GM23248 (cell line): ENCODE data around the gene HAGHL. TPM values are rescaled to one million over a fixed set of nuclear protein-coding genes. Genes with fewer than 3 reads are reported as not detected.
A peak's percentile ranks its signal among the peaks of the same experiment; 100 is the strongest.

Experiments used
- DNase-seq: peaks from one replicate; pipeline ENCODE4 v3.0.0-alpha.2; 2015
- H2AFZ ChIP-seq: fragments of 200-600 bp; sonication (generic); 2 replicates; pipeline ENCODE4 v1.6.1; 2016; ENCODE audit warnings: antibody characterized with exemption
- H3F3A ChIP-seq: fragments of 200-600 bp; sonication (generic); 2 replicates; pipeline ENCODE4 v1.6.1; 2016; ENCODE audit warnings: mild to moderate bottlenecking, antibody characterized with exemption, mixed run types; ENCODE audit not compliant: insufficient read depth
- H3K27ac ChIP-seq: fragments of 200-600 bp; sonication (generic); 2 replicates; pipeline ENCODE4 v1.5.1; 2016; ENCODE audit warnings: mild to moderate bottlenecking
- H3K27me3 ChIP-seq: fragments of 200-600 bp; sonication (generic); replicated peaks from 2 replicates; pipeline ENCODE4 v1.6.1; 2016; ENCODE audit warnings: mild to moderate bottlenecking; ENCODE audit not compliant: insufficient read depth
- H3K36me3 ChIP-seq: fragments of 200-600 bp; sonication (generic); 2 replicates; pipeline ENCODE4 v1.6.1; 2016; ENCODE audit warnings: low read depth, mild to moderate bottlenecking
- H3K4me1 ChIP-seq: fragments of 200-600 bp; sonication (generic); 2 replicates; pipeline ENCODE4 v1.6.1; 2016; ENCODE audit warnings: mild to moderate bottlenecking; ENCODE audit not compliant: insufficient read depth
- H3K4me2 ChIP-seq: fragments of 200-600 bp; sonication (generic); one replicate; pipeline ENCODE4 v1.6.1; 2016; ENCODE audit warnings: mild to moderate bottlenecking; ENCODE audit not compliant: unreplicated experiment
- H3K4me3 ChIP-seq: fragments of 200-600 bp; sonication (generic); 2 replicates; pipeline ENCODE4 v1.5.1; 2016; ENCODE audit warnings: mild to moderate bottlenecking
- H3K79me2 ChIP-seq: fragments of 200-600 bp; sonication (generic); 2 replicates; pipeline ENCODE4 v1.6.1; 2016; ENCODE audit warnings: mild to moderate bottlenecking; ENCODE audit not compliant: insufficient read depth
- H3K9ac ChIP-seq: fragments of 200-600 bp; sonication (generic); 2 replicates; pipeline ENCODE4 v1.6.1; 2016; ENCODE audit warnings: mild to moderate bottlenecking
- H3K9me2 ChIP-seq: fragments of 200-600 bp; sonication (generic); 2 replicates; pipeline ENCODE4 v1.6.1; 2016; ENCODE audit warnings: mixed run types, mild to moderate bottlenecking, moderate library complexity; ENCODE audit not compliant: insufficient read depth
- H3K9me3 ChIP-seq: fragments of 200-600 bp; sonication (generic); one replicate; pipeline ENCODE4 v1.6.1; 2017; ENCODE audit warnings: low read depth
- H4K20me1 ChIP-seq: fragments of 200-600 bp; sonication (generic); 2 replicates; pipeline ENCODE4 v1.6.0; 2016; ENCODE audit not compliant: insufficient read depth
- EZH2 ChIP-seq: fragments of 200-600 bp; sonication (generic); IDR thresholded peaks from 2 replicates; pipeline ENCODE4 v1.6.1; 2018; ENCODE audit warnings: antibody characterized with exemption, mild to moderate bottlenecking; ENCODE audit not compliant: insufficient read depth, poor library complexity, severe bottlenecking
- EZH2phosphoT487 ChIP-seq: fragments of 200-600 bp; sonication (generic); IDR thresholded peaks from 2 replicates; pipeline ENCODE4 v1.6.1; 2018; ENCODE audit warnings: antibody characterized with exemption, moderate library complexity, mild to moderate bottlenecking, low read depth; ENCODE audit not compliant: insufficient read depth
- WGBS, 2 experiments: methylation state at CpG; one replicate each; pipeline ENCODE4 v1.1.6; 2015 to 2017; ENCODE audit warnings: low lambda C conversion rate in 2 of 2, low coverage in 1 of 2; ENCODE audit errors: missing lambda C conversion rate in 2 of 2; 5-methylcytosine and 5-hydroxymethylcytosine counted together
- in situ Hi-C: fragments of 300-500 bp; cut with MboI; formaldehyde crosslinking; loops from 2 replicates; pipeline ENCODE4 v1.15.0; 2020
- polyA plus RNA-seq: library from polyadenylated mRNA; unstranded; fragments of >200 nt; fragmentation: Nextera tagmentation; extraction: Ambion mirVana; gene quantifications from 2 replicates; pipeline ENCODE4 v1.2.1, GENCODE V29; 2016
- total RNA-seq: library from RNA; depleted of rRNA; stranded (reverse); fragments of >200 nt; shearing (Covaris generic); gene quantifications from 2 replicates; pipeline ENCODE4 v1.2.3, GENCODE V29; 2014

The HAGHL gene
- total and polyA plus RNA-seq, 2 experiments from 2014 or later, result 7.8 to 64.8 TPM

DNA sequence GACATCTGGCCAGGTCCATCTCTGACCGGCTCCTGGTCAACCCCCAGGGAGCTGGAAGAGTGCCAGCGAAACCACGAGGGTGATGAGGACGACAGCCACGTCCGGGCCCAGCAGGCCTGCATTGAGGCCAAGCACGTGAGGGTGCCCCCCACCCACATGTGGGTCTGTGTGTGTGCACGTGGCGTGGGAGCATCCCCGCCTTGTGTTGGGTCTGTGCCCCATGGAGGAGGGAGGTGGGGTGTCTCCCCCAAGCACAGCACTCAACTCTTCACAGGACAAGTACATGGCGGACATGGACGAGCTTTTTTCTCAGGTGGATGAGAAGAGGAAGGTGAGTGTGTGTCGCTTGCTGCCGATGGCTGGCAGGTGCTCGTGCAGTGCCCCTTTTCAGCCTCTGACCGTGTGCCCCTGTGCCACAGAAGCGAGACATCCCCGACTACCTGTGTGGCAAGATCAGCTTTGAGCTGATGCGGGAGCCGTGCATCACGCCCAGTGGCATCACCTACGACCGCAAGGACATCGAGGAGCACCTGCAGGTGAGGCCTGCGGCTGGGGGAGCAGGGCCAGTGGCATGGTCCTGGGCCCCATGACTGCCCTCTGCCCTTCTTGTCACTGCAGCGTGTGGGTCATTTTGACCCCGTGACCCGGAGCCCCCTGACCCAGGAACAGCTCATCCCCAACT is 45.0 kb upstream of the HAGHL start:
- Histone ChIP-seq H3K4me1 (peaks cover 15% of the 10 kb centered on the region), H3F3A (peaks cover 15% of the 10 kb centered on the region; the same call in 1 of the 2 replicates), H3K27ac (peak overlapping the region; percentile 63; the same call in 1 of the 2 replicates), H3K9ac (peak overlapping the region; percentile 85), H3K9me2 (no peaks in the 10 kb centered on the region), H3K27me3 (no peaks in the 10 kb centered on the region), H3K36me3 (peaks cover 11% of the 10 kb centered on the region; the same call in 1 of the 2 replicates), H2AFZ (no peak overlapping the region), H3K4me2 (peak overlapping the region; percentile 94), H4K20me1 (no peaks in the 10 kb centered on the region), H3K9me3 (no peaks in the 10 kb centered on the region), H3K79me2 (peaks cover 45% of the 10 kb centered on the region), H3K4me3 (peak overlapping the region; percentile 77)
- TF ChIP-seq EZH2, result no peak
- no peak for TF ChIP-seq EZH2phosphoT487
- in situ Hi-C loops, result no loop called here
- 68 to 74% methylated on average over 28 of the region's 28 CpGs for WGBS, 2 experiments
- DNase-seq, result no peak

DNA sequence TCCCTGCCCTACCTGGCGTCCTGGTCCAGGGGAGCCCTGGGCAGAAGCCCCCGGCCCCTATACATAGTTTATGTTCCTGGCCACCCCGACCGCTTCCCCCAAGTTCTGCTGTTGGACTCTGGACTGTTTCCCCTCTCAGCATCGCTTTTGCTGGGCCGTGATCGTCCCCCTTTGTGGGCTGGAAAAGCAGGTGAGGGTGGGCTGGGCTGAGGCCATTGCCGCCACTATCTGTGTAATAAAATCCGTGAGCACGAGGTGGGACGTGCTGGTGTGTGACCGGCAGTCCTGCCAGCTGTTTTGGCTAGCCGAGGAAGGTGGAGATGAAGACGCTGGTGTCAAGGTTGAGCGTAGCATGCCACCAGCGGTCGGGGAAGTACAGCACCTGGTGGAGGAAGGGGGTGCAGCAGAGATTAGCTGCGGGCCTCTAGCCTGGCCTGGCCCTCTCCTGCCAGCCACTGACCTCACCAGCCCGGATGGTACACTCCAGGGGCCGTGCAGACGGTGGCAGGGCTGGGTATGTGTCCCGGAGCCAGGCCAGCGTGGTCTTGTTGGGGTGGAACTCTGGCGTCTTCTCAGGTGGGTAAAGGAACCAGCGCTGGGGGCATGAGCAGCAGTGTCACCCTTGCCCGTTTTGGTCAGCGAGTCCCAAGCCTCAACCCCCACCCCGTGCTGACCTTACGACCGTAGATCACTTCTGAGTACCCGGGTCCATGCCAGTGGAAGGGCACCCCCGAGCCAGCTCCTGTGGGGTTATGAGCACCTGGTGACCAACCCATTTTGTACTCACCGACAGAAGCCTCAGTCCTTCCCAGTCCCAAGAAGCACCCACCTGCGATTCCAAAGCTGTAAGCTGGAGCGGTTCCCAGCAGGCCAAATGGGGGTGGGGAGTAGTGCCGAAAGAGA is 44.2 kb upstream of the HAGHL start:
- H3K27ac ChIP-seq, result no peak overlapping the region
- no peaks in the 10 kb centered on the region for H3K9me3 ChIP-seq
- H2AFZ ChIP-seq, result no peak overlapping the region
- H3K4me2 ChIP-seq, result peak overlapping the region; percentile 73
- peaks cover 11% of the 10 kb centered on the region; the same call in 1 of the 2 replicates for H3K36me3 ChIP-seq
- WGBS, 2 experiments, result 81 to 83% methylated on average over 36 of the region's 36 CpGs
- TF ChIP-seq EZH2phosphoT487 (no peak), EZH2 (no peak)
- H3K9ac ChIP-seq, result peak overlapping the region; percentile 68
- no peak for DNase-seq
- in situ Hi-C loops, result no loop called here
- H3K9me2 ChIP-seq, result no peaks in the 10 kb centered on the region
- no peaks in the 10 kb centered on the region for H3K27me3 ChIP-seq
- H3K4me1 ChIP-seq, result peaks cover 15% of the 10 kb centered on the region
- H4K20me1 ChIP-seq, result no peaks in the 10 kb centered on the region
- H3K4me3 ChIP-seq, result peak overlapping the region; percentile 70
- peaks cover 45% of the 10 kb centered on the region for H3K79me2 ChIP-seq
- peaks cover 15% of the 10 kb centered on the region; the same call in 1 of the 2 replicates for H3F3A ChIP-seq

DNA sequence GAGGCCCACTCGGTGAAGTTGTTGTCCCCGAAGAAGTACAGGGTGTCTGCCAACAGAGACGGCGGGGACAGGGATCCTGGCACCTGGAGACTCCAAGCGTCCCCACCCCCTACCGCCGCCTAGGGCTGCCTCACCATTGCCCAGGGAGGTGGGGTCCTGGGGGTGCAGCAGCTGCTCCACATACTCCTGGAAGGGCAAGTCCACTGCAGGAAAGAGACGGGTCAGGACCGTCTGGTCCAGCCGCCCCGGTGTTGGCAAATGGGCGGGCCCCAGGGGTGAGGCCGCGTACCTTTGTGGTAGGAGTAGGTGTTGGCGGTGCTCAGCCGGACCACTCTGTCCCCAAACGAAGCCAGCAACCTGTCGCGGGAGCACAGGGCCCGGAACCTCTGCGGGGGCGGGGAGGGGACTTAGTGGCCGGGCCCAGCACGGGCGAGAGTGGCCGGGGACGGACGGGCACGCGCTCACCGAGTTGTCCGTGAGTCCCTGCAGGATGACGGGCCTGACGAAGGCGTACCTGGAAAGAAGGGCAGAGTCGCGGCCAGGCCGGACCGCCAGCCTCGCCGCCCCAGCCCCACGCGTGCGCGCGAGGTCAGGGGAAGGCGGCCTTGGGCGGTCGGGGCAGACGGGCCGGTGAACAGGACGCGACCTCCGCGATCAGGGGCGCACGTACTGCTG is 43.4 kb upstream of the HAGHL start:
- TF ChIP-seq EZH2, result no peak
- no peak for TF ChIP-seq EZH2phosphoT487
- H3K79me2 ChIP-seq, result peaks cover 47% of the 10 kb centered on the region
- peak overlapping the region; percentile 70 for H3K4me3 ChIP-seq
- DNase-seq, result peak; percentile 40
- H3F3A ChIP-seq, result peaks cover 15% of the 10 kb centered on the region; the same call in 1 of the 2 replicates
- peak overlapping the region; percentile 58 for H3K27ac ChIP-seq
- H3K4me1 ChIP-seq, result peaks cover 15% of the 10 kb centered on the region
- WGBS, 2 experiments, result 10 to 24% methylated on average over 20 to 57 of the region's 57 CpGs
- H3K27me3 ChIP-seq, result no peaks in the 10 kb centered on the region
- in situ Hi-C loops, result no loop called here
- no peaks in the 10 kb centered on the region for H3K9me3 ChIP-seq
- no peak overlapping the region for H2AFZ ChIP-seq
- peaks cover 11% of the 10 kb centered on the region; the same call in 1 of the 2 replicates for H3K36me3 ChIP-seq
- H3K9me2 ChIP-seq, result no peaks in the 10 kb centered on the region
- no peaks in the 10 kb centered on the region for H4K20me1 ChIP-seq
- peak overlapping the region; percentile 73 for H3K4me2 ChIP-seq
- H3K9ac ChIP-seq, result peak overlapping the region; percentile 68
